Measurements from ENCODE around the gene FLT3LG.

Gene FLT3LG

GRCh38 chr19:49520705-49521319 lies 46.8 kb downstream of the FLT3LG start:
- no peak for DNase-seq

GRCh38 chr19:49524812-49525455 lies 50.9 kb downstream of the FLT3LG start:
- no peak for DNase-seq

GRCh38 chr19:49528211-49528771 lies 54.3 kb downstream of the FLT3LG start:
- no peak for DNase-seq

DNA sequence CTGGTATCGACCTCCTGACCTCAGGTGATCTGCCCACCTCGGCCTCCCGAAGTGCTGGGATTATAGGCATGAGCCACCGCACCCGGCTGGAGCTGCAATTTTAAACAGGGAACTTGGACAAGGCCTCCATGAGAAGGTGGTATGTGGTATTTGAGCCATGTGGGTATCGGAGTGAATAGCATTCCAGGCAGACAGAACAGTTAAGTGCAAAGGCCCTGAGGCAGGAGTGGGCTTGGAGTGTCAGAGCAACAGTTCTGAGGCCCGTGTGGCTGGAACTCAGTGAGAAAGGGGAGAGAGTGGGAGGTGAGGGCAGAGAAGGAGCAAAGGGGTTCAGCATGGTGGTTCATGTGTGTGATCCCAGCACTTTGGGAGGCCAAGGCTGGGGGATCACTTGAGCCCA lies 56.7 kb downstream of the FLT3LG start:
- DNase-seq = no peak

DNA sequence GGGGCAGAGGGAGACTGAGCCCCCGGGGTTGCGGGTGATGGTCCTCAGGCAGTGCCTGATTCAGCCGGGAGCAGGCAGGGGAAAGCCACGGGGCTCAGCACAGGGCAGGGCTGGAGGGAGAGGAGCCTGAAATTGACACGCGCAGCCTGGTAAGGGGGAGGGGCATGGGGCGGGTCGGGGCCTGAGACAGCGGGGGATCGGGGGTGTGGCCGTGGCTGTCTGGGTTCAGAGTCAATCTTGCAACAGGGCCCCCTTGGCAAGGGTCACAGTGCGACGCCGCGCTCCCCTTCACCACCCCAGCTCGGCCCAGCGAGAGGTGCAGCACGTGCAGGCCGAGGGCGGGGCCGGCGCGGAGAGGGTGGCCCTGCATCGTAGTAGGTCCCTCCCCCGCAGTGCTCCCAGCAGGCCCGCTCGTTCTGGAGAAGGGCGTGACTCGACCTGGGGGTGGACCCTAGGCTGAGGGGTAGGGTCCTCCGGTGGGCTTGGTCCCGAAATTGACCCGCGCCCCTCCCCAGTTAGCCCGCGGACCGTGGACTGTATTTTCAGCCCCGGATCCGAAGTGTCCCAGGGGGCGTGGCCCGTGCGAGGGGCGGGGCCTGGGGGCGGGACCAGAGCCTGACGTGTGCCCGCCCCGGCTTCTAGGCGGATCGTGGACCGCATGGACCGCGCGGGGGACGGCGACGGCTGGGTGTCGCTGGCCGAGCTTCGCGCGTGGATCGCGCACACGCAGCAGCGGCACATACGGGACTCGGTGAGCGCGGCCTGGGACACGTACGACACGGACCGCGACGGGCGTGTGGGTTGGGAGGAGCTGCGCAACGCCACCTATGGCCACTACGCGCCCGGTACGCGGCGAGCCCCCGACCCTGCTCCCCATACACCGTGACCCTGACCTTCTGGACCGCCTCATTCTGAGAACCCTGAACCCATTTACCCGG lies 59.8 kb downstream of the FLT3LG start:
- DNase-seq = no peak

GRCh38 chr19:49534632-49535385 lies 60.8 kb downstream of the FLT3LG start:
- DNase-seq = no peak

Measured in cortex of kidney (tissue), 1 donor.